HG03025 (cell line): Measurements from ENCODE around the gene HDLBP.
"Not testable (repeated sequence)": the region's sequence is repeated elsewhere in the genome, so short reads cannot be mapped to it uniquely, and the experiment has no call there.

ENCODE experiments used
- ATAC-seq: cut with Tn5 transposase; IDR thresholded peaks from one replicate; pipeline ENCODE4 v1.9.1; 2021; ENCODE audit warnings: mild to moderate bottlenecking, moderate library complexity; ENCODE audit not compliant: unreplicated experiment, low FRiP score

HDLBP gene

GRCh38 chr2:241279828-241280227, 35.6 kb downstream of the HDLBP start:
- no peak for ATAC-seq

- ATAC-seq, result no peak
Observed at GRCh38 chr2:241279413-241279812, 36.1 kb downstream of the HDLBP start.

- ATAC-seq, result not testable (repeated sequence)
Observed at GRCh38 chr2:241278306-241278705, 37.2 kb downstream of the HDLBP start.

- no peak for ATAC-seq
Observed at GRCh38 chr2:241275910-241276309, 39.6 kb downstream of the HDLBP start.

- ATAC-seq, result no peak
Observed at GRCh38 chr2:241275504-241275903, 40.0 kb downstream of the HDLBP start.

- no peak for ATAC-seq
Observed at GRCh38 chr2:241274127-241274526, 41.3 kb downstream of the HDLBP start.

GRCh38 chr2:241273210-241274020, 42.1 kb downstream of the HDLBP start:
- ATAC-seq, result no peak

- ATAC-seq, result peak; percentile 54
Observed at GRCh38 chr2:241272303-241273209, 42.9 kb downstream of the HDLBP start.

- peak; percentile 34 for ATAC-seq
Observed at GRCh38 chr2:241271706-241272302, 43.7 kb downstream of the HDLBP start.

- no peak for ATAC-seq
Observed at GRCh38 chr2:241270531-241270930, 44.9 kb downstream of the HDLBP start.

GRCh38 chr2:241269707-241270520, 45.6 kb downstream of the HDLBP start:
- no peak for ATAC-seq

GRCh38 chr2:241268716-241269445, 46.6 kb downstream of the HDLBP start:
- ATAC-seq, result no peak

- no peak for ATAC-seq
Observed at GRCh38 chr2:241268306-241268705, 47.2 kb downstream of the HDLBP start.

GRCh38 chr2:241267249-241268067, 48.0 kb downstream of the HDLBP start:
- ATAC-seq, result no peak

GRCh38 chr2:241265506-241265905, 50.0 kb downstream of the HDLBP start:
- no peak for ATAC-seq

GRCh38 chr2:241263061-241263460, 52.4 kb downstream of the HDLBP start:
- no peak for ATAC-seq

GRCh38 chr2:241261628-241262027, 53.8 kb downstream of the HDLBP start:
- ATAC-seq, result no peak

GRCh38 chr2:241260911-241261310, 54.6 kb downstream of the HDLBP start:
- ATAC-seq, result no peak
